HepG2 (cell line): ENCODE data around the gene PGS1. TPM values are rescaled to one million over a fixed set of nuclear protein-coding genes. Genes with fewer than 3 reads are reported as not detected.

Experiments used
- CBX2 ChIP-seq, 2 experiments: fragments of 200-600 bp in 1 of 2; sonication (generic); formaldehyde crosslinking in 1 of 2; IDR thresholded peaks; 2 replicates each; pipeline versions ENCODE4 v1.7.0 to v1.8.1; 2018 to 2022; ENCODE audit warnings: low read depth in 2 of 2, low read length in 1 of 2, mild to moderate bottlenecking in 1 of 2, missing genetic modification reagents in 1 of 2
- CEBPG ChIP-seq: IDR thresholded peaks from 2 replicates; pipeline ENCODE4 v1.6.1; 2016
- HOXA9 ChIP-seq: sonication (generic); formaldehyde crosslinking; IDR thresholded peaks from 2 replicates; pipeline ENCODE4 v1.8.1; 2022; ENCODE audit warnings: missing genetic modification reagents, mild to moderate bottlenecking, moderate library complexity, borderline replicate concordance
- MBD4 ChIP-seq: IDR thresholded peaks from 2 replicates; pipeline ENCODE4 v1.6.1; 2012; ENCODE audit warnings: low read length, inconsistent platforms, borderline replicate concordance
- MTA3 ChIP-seq: sonication (generic); formaldehyde crosslinking; IDR thresholded peaks from 2 replicates; pipeline ENCODE4 v1.4.0; 2020; ENCODE audit warnings: missing genetic modification reagents
- MYC ChIP-seq: sonication (generic); formaldehyde crosslinking; IDR thresholded peaks from 2 replicates; pipeline ENCODE4 v1.9.0; 2021; ENCODE audit warnings: missing genetic modification reagents, borderline replicate concordance
- NKX3-1 ChIP-seq: sonication (generic); formaldehyde crosslinking; IDR thresholded peaks from 2 replicates; pipeline ENCODE4 v1.5.0; 2020; ENCODE audit warnings: missing genetic modification reagents
- POGZ ChIP-seq: sonication (generic); formaldehyde crosslinking; IDR thresholded peaks from 2 replicates; pipeline ENCODE4 v1.4.0; 2020; ENCODE audit warnings: mild to moderate bottlenecking, missing genetic modification reagents
- SMYD3 ChIP-seq: sonication (generic); formaldehyde crosslinking; IDR thresholded peaks from 2 replicates; pipeline ENCODE4 v1.8.1; 2023; ENCODE audit warnings: mild to moderate bottlenecking, missing genetic modification reagents
- SOX6 ChIP-seq, 2 experiments: fragments of 450-650 bp in 1 of 2; sonication (generic) in 1 of 2; formaldehyde crosslinking in 1 of 2; IDR thresholded peaks; 2 replicates each; pipeline versions ENCODE4 v1.4.0 to v1.6.1; 2017 to 2020; ENCODE audit warnings: antibody characterized with exemption in 1 of 2, mild to moderate bottlenecking in 1 of 2, missing genetic modification reagents in 1 of 2
- TCF7 ChIP-seq: sonication (generic); IDR thresholded peaks from 2 replicates; pipeline ENCODE4 v1.6.1; 2016; ENCODE audit warnings: antibody characterized with exemption, low read depth
- ZNF253 ChIP-seq: sonication (generic); formaldehyde crosslinking; IDR thresholded peaks from 2 replicates; pipeline ENCODE4 v1.8.0; 2022; ENCODE audit warnings: mild to moderate bottlenecking, missing genetic modification reagents, borderline replicate concordance
- ZNF33A ChIP-seq: sonication (generic); formaldehyde crosslinking; IDR thresholded peaks from 2 replicates; pipeline ENCODE4 v1.5.1; 2020; ENCODE audit warnings: missing genetic modification reagents, mild to moderate bottlenecking, moderate library complexity, borderline replicate concordance
- ZNF558 ChIP-seq: sonication (generic); formaldehyde crosslinking; IDR thresholded peaks from 2 replicates; pipeline ENCODE4 v1.9.0; 2022; ENCODE audit warnings: mild to moderate bottlenecking, missing genetic modification reagents, borderline replicate concordance
- ZNF672 ChIP-seq: sonication (generic); formaldehyde crosslinking; IDR thresholded peaks from 2 replicates; pipeline ENCODE4 v1.8.1; 2022; ENCODE audit warnings: missing genetic modification reagents
- ZNF891 ChIP-seq: sonication (generic); formaldehyde crosslinking; IDR thresholded peaks from 2 replicates; pipeline ENCODE4 v1.5.0; 2020; ENCODE audit warnings: mild to moderate bottlenecking, missing genetic modification reagents
- polyA plus RNA-seq, 8 experiments: library from polyadenylated mRNA; depleted of rRNA in 3 of 8; stranded (reverse) in 7 of 8; unstranded in 1 of 8; fragments of >200 nt; fragmentation: Illumina TruSeq in 4 of 8; extraction: Trizol in 4 of 8; gene quantifications; 2 replicates each; pipeline versions ENCODE4 v1.2.1 to v1.2.3, GENCODE V29; 2011 to 2016; ENCODE audit warnings: low read depth in 4 of 8, missing spikeins in 1 of 8, mixed read lengths in 1 of 8; ENCODE audit not compliant: insufficient read depth in 1 of 8
- total RNA-seq, 5 experiments: library from RNA; depleted of rRNA; stranded (reverse); fragments of >200 nt; fragmentation: Illumina TruSeq; extraction: Trizol; gene quantifications; 2 replicates each; pipeline ENCODE4 v1.2.3, GENCODE V29; 2016; ENCODE audit warnings: low read depth in 1 of 5
- TF ChIP-seq, protein P1 (sequence below): IDR thresholded peaks from 2 replicates; pipeline ENCODE4 v1.4.0; 2020; ENCODE audit warnings: mild to moderate bottlenecking, missing genetic modification reagents
- TF ChIP-seq, protein P2 (sequence below): sonication (generic); formaldehyde crosslinking; IDR thresholded peaks from 2 replicates; pipeline ENCODE4 v1.5.0; 2020; ENCODE audit warnings: missing genetic modification reagents
- TF ChIP-seq, protein P3 (sequence below): sonication (generic); formaldehyde crosslinking; IDR thresholded peaks from 2 replicates; pipeline ENCODE4 v1.9.0; 2022; ENCODE audit warnings: missing genetic modification reagents, mild to moderate bottlenecking, borderline replicate concordance
- TF ChIP-seq, protein P4 (sequence below): sonication (generic); formaldehyde crosslinking; IDR thresholded peaks from 2 replicates; pipeline ENCODE4 v1.4.0; 2020; ENCODE audit warnings: missing genetic modification reagents; ENCODE audit errors: not compliant biosample characterization
- TF ChIP-seq, protein P5 (sequence below): sonication (generic); formaldehyde crosslinking; IDR thresholded peaks from 2 replicates; pipeline ENCODE4 v1.5.1; 2020; ENCODE audit warnings: missing genetic modification reagents, mild to moderate bottlenecking, borderline replicate concordance

The PGS1 gene
- total and polyA plus RNA-seq, 2 of the 13 experiments (the other 11 are each of a cell fraction or from before 2014, with no cell fraction given) = 25.9 to 31.5 TPM

DNA sequence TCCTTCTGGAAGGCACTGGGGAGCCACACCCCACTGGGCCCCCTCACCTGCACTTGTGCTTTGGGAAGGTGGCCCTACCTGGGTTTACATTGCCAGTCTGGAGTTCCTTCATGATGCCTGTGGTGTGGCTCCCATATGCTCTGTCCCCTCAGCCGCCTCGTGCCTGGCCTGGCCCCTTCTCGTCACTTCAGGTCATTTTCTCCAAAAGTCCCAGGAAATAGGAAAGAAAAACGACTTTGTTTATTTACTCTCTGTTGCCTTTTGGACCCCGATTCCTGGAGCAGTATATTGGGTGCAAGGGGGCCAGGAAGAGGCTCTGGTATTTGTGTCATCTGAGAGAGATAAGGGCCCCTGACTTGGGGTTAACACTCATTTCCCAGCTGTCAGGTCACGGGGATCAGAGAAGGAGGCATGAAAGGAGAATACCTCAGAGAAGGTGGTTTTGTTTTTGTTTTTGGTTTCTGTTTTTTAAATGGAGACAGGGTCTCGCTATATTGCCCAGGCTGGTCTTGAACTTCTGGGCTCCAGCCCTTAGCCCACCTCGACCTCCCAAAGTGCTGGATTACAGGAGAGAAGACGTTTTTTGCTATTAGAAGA lies 23.3 kb upstream of the PGS1 start (continued):
- TF ChIP-seq, protein P1, sequence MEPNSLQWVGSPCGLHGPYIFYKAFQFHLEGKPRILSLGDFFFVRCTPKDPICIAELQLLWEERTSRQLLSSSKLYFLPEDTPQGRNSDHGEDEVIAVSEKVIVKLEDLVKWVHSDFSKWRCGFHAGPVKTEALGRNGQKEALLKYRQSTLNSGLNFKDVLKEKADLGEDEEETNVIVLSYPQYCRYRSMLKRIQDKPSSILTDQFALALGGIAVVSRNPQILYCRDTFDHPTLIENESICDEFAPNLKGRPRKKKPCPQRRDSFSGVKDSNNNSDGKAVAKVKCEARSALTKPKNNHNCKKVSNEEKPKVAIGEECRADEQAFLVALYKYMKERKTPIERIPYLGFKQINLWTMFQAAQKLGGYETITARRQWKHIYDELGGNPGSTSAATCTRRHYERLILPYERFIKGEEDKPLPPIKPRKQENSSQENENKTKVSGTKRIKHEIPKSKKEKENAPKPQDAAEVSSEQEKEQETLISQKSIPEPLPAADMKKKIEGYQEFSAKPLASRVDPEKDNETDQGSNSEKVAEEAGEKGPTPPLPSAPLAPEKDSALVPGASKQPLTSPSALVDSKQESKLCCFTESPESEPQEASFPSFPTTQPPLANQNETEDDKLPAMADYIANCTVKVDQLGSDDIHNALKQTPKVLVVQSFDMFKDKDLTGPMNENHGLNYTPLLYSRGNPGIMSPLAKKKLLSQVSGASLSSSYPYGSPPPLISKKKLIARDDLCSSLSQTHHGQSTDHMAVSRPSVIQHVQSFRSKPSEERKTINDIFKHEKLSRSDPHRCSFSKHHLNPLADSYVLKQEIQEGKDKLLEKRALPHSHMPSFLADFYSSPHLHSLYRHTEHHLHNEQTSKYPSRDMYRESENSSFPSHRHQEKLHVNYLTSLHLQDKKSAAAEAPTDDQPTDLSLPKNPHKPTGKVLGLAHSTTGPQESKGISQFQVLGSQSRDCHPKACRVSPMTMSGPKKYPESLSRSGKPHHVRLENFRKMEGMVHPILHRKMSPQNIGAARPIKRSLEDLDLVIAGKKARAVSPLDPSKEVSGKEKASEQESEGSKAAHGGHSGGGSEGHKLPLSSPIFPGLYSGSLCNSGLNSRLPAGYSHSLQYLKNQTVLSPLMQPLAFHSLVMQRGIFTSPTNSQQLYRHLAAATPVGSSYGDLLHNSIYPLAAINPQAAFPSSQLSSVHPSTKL (CRISPR knock-in tag) = peak; percentile 69
- TF ChIP-seq CBX2 (IDR thresholded peaks at IDR 0.05; ENCODE audit: low read depth, low read length) (no peak), CBX2 (CRISPR knock-in tag; IDR thresholded peaks at IDR 0.05; ENCODE audit: low read depth) (no peak), MTA3 (no peak), HOXA9 (CRISPR knock-in tag) (no peak), SMYD3 (CRISPR knock-in tag) (no peak), MYC (CRISPR knock-in tag) (no peak), ZNF672 (no peak), MBD4 (no peak), ZNF33A (no peak), POGZ (CRISPR knock-in tag) (no peak), ZNF253 (CRISPR knock-in tag) (no peak), SOX6 (IDR thresholded peaks at IDR 0.05) (no peak), SOX6 (CRISPR knock-in tag; IDR thresholded peaks at IDR 0.05) (peak; percentile 48; the same call in 1 of the 2 replicates), TCF7 (no peak), CEBPG (CRISPR knock-in tag) (no peak), ZNF891 (CRISPR knock-in tag) (0 out of 2 replicates have a peak, but pooled peaks have one; percentile 30), ZNF558 (CRISPR knock-in tag) (no peak), NKX3-1 (CRISPR knock-in tag) (no peak)
- TF ChIP-seq, protein P2, sequence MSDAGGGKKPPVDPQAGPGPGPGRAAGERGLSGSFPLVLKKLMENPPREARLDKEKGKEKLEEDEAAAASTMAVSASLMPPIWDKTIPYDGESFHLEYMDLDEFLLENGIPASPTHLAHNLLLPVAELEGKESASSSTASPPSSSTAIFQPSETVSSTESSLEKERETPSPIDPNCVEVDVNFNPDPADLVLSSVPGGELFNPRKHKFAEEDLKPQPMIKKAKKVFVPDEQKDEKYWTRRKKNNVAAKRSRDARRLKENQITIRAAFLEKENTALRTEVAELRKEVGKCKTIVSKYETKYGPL (CRISPR knock-in tag) = no peak
- TF ChIP-seq, protein P3, sequence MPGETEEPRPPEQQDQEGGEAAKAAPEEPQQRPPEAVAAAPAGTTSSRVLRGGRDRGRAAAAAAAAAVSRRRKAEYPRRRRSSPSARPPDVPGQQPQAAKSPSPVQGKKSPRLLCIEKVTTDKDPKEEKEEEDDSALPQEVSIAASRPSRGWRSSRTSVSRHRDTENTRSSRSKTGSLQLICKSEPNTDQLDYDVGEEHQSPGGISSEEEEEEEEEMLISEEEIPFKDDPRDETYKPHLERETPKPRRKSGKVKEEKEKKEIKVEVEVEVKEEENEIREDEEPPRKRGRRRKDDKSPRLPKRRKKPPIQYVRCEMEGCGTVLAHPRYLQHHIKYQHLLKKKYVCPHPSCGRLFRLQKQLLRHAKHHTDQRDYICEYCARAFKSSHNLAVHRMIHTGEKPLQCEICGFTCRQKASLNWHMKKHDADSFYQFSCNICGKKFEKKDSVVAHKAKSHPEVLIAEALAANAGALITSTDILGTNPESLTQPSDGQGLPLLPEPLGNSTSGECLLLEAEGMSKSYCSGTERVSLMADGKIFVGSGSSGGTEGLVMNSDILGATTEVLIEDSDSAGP (CRISPR knock-in tag) = no peak
- TF ChIP-seq, protein P4, sequence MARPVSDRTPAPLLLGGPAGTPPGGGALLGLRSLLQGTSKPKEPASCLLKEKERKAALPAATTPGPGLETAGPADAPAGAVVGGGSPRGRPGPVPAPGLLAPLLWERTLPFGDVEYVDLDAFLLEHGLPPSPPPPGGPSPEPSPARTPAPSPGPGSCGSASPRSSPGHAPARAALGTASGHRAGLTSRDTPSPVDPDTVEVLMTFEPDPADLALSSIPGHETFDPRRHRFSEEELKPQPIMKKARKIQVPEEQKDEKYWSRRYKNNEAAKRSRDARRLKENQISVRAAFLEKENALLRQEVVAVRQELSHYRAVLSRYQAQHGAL = no peak
- TF ChIP-seq, protein P5, sequence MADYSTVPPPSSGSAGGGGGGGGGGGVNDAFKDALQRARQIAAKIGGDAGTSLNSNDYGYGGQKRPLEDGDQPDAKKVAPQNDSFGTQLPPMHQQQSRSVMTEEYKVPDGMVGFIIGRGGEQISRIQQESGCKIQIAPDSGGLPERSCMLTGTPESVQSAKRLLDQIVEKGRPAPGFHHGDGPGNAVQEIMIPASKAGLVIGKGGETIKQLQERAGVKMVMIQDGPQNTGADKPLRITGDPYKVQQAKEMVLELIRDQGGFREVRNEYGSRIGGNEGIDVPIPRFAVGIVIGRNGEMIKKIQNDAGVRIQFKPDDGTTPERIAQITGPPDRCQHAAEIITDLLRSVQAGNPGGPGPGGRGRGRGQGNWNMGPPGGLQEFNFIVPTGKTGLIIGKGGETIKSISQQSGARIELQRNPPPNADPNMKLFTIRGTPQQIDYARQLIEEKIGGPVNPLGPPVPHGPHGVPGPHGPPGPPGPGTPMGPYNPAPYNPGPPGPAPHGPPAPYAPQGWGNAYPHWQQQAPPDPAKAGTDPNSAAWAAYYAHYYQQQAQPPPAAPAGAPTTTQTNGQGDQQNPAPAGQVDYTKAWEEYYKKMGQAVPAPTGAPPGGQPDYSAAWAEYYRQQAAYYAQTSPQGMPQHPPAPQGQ (CRISPR knock-in tag) = no peak
